Mesendoderm (in vitro differentiated cells): ENCODE results near the gene CHCHD10.

ENCODE experiments used
- DNase-seq: peaks from one replicate; pipeline ENCODE4 v3.0.0; 2013
- H2AK5ac ChIP-seq: 2 replicates; pipeline ENCODE4 v1.6.1; 2013; ENCODE audit warnings: low read length, inconsistent platforms
- H2BK120ac ChIP-seq: 2 replicates; pipeline ENCODE4 v1.6.1; 2013; ENCODE audit warnings: low read depth, mild to moderate bottlenecking, low read length, moderate library complexity, mixed read lengths
- H2BK15ac ChIP-seq: replicated peaks from 2 replicates; pipeline ENCODE4 v1.6.1; 2013; ENCODE audit warnings: low read depth, mild to moderate bottlenecking, moderate library complexity
- H2BK5ac ChIP-seq: 2 replicates; pipeline ENCODE4 v1.6.1; 2013; ENCODE audit warnings: low read length, inconsistent platforms
- H3K18ac ChIP-seq: 2 replicates; pipeline ENCODE4 v1.6.1; 2013; ENCODE audit warnings: mild to moderate bottlenecking, low read length, mixed read lengths
- H3K23ac ChIP-seq: one replicate; pipeline ENCODE4 v1.6.1; 2013; ENCODE audit warnings: low read length
- H3K27ac ChIP-seq: 2 replicates; pipeline ENCODE4 v1.5.1; 2013; ENCODE audit warnings: low read depth, mild to moderate bottlenecking, inconsistent platforms, low read length, moderate library complexity
- H3K27me3 ChIP-seq: 2 replicates; pipeline ENCODE4 v1.6.1; 2013; ENCODE audit warnings: low read length, control low read depth, mild to moderate bottlenecking, inconsistent platforms; ENCODE audit not compliant: insufficient read depth, poor library complexity
- H3K36me3 ChIP-seq: 2 replicates; pipeline ENCODE4 v1.6.1; 2013; ENCODE audit warnings: low read length, inconsistent platforms; ENCODE audit not compliant: control insufficient read depth, insufficient read depth
- H3K4ac ChIP-seq: one replicate; pipeline ENCODE4 v1.6.1; 2013; ENCODE audit warnings: low read depth, mild to moderate bottlenecking, low read length, moderate library complexity
- H3K4me1 ChIP-seq: 2 replicates; pipeline ENCODE4 v1.6.1; 2013; ENCODE audit warnings: low read depth, low read length, inconsistent platforms; ENCODE audit not compliant: control insufficient read depth
- H3K4me2 ChIP-seq: 2 replicates; pipeline ENCODE4 v1.6.1; 2013; ENCODE audit warnings: low read length
- H3K4me3 ChIP-seq: 2 replicates; pipeline ENCODE4 v1.5.1; 2013; ENCODE audit warnings: mild to moderate bottlenecking, low read length
- H3K56ac ChIP-seq: one replicate; pipeline ENCODE4 v1.6.1; 2013; ENCODE audit warnings: low read length
- H3K79me1 ChIP-seq: 2 replicates; pipeline ENCODE4 v1.6.1; 2013; ENCODE audit warnings: low read length, inconsistent platforms
- H3K79me2 ChIP-seq: 2 replicates; pipeline ENCODE4 v1.6.1; 2013; ENCODE audit warnings: mild to moderate bottlenecking, low read length; ENCODE audit not compliant: control insufficient read depth, insufficient read depth
- H3K9ac ChIP-seq: 2 replicates; pipeline ENCODE4 v1.6.1; 2013; ENCODE audit warnings: low read length, inconsistent platforms
- H4K5ac ChIP-seq: one replicate; pipeline ENCODE4 v1.6.1; 2013; ENCODE audit warnings: low read length
- H4K8ac ChIP-seq: one replicate; pipeline ENCODE4 v1.6.1; 2013; ENCODE audit warnings: low read depth, mild to moderate bottlenecking, control low read depth, low read length, moderate library complexity
- WGBS: extraction: QIAGEN DNeasy Blood & Tissue Kit; methylation state at CpG from one replicate; pipeline ENCODE4 v1.1.7; 2013; ENCODE audit warnings: low lambda C conversion rate, missing lambda C conversion rate; ENCODE audit not compliant: insufficient coverage; ENCODE audit errors: extremely low coverage; 5-methylcytosine and 5-hydroxymethylcytosine counted together

Gene CHCHD10

DNA sequence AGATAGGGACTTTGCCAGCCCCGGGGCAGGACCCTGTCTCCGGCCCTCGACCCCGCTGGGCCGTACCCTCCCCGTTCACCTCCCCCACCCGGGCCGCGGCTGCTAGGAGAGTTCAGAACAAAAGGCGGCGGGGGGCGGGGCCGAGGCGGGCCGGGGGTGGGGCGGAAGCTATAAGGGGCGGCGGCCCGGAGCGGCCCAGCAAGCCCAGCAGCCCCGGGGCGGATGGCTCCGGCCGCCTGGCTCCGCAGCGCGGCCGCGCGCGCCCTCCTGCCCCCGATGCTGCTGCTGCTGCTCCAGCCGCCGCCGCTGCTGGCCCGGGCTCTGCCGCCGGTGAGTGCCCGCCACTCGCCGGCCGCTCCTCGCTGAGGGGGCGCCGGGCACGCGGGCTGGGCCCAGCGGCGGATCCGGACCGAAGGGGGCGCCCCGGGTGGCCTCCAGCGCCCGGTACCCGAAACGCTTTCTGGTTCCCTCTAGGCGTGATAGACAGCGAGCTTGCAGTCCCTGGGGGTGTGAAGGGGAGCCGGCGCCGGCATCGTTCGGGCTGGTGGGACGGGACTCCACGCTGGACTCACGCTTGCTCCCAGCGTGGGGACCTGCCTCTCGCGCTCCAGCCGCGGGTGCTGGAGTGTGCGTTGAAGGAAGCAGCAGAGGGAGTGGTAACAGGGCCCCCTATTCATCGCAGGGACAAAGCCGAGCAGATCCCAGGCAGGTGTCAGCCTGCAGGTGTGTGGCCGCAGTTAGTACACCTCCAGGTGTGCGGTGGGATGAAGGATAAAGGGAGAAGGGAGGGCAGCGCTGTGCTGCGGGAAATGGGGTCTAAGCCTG, 5.1 kb upstream of the CHCHD10 start, which contains the start of gene MMP11:
TSS of gene MMP11 (plus strand) at position 201 of the 825 bp plus-strand sequence. CDS start at position 223, 22 bp downstream.
- peak within 1 kb of the TSS; percentile 66 for H3K18ac ChIP-seq
- no peak within 1 kb of the TSS for H4K5ac ChIP-seq
- no peak within 1 kb of the TSS for H2BK5ac ChIP-seq
- peak within 1 kb of the TSS; percentile 89 for H3K56ac ChIP-seq
- H3K23ac ChIP-seq: peak within 1 kb of the TSS; percentile 66
- H2BK120ac ChIP-seq: no peak within 1 kb of the TSS
- no peaks in the 10 kb centered on the region for H3K79me2 ChIP-seq
- H3K36me3 ChIP-seq: no peaks in the 10 kb centered on the region
- no peak within 1 kb of the TSS for H3K4ac ChIP-seq
- no CpG with 5 or more reads among the region's 79 CpGs for WGBS
- no peak within 1 kb of the TSS for H2BK15ac ChIP-seq
- H2AK5ac ChIP-seq: peak within 1 kb of the TSS; percentile 38
- DNase-seq: peak; percentile 58
- H4K8ac ChIP-seq: no peak within 1 kb of the TSS
- no peak within 1 kb of the TSS for H3K27ac ChIP-seq
- H3K79me1 ChIP-seq: no peaks in the 10 kb centered on the region
- peak within 1 kb of the TSS; percentile 56 for H3K4me2 ChIP-seq
- H3K9ac ChIP-seq: peak within 1 kb of the TSS; percentile 72
- H3K4me3 ChIP-seq: peak within 1 kb of the TSS; percentile 15
- peaks cover 3% of the 10 kb centered on the region for H3K27me3 ChIP-seq
- H3K4me1 ChIP-seq: peaks cover 3% of the 10 kb centered on the region

DNA sequence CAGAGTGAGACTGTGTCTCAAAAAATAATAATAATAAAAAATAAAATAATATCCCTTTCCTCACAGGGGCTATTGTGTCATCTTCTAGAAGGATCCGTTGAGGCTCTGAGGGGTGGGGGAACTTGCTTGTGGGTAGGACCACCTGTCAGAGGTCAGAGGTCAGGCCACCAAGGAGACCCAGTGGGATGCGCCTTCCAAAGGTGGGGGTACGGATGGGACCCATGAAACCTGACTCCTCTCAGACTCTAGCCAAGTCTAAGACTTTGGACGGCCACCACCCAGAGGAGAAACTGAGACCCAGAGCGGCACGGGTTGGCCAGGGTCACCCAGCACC, 4.5 kb upstream of the CHCHD10 start:
- Histone ChIP-seq H3K4me2 (peak overlapping the region; percentile 39), H2BK15ac (no peak overlapping the region), H3K79me1 (no peaks in the 10 kb centered on the region), H4K5ac (no peak overlapping the region), H4K8ac (no peak overlapping the region), H3K79me2 (no peaks in the 10 kb centered on the region), H2BK120ac (no peak overlapping the region), H3K4me3 (no peak overlapping the region), H3K9ac (peak overlapping the region; percentile 66), H3K36me3 (no peaks in the 10 kb centered on the region), H3K27ac (no peak overlapping the region), H3K27me3 (peaks cover 3% of the 10 kb centered on the region), H3K4ac (no peak overlapping the region), H3K23ac (no peak overlapping the region), H3K4me1 (peaks cover 3% of the 10 kb centered on the region), H3K18ac (peak overlapping the region; percentile 64), H3K56ac (peak overlapping the region; percentile 83), H2AK5ac (no peak overlapping the region), H2BK5ac (no peak overlapping the region)
- DNase-seq: no peak
- WGBS: no CpG with 5 or more reads among the region's 6 CpGs

DNA sequence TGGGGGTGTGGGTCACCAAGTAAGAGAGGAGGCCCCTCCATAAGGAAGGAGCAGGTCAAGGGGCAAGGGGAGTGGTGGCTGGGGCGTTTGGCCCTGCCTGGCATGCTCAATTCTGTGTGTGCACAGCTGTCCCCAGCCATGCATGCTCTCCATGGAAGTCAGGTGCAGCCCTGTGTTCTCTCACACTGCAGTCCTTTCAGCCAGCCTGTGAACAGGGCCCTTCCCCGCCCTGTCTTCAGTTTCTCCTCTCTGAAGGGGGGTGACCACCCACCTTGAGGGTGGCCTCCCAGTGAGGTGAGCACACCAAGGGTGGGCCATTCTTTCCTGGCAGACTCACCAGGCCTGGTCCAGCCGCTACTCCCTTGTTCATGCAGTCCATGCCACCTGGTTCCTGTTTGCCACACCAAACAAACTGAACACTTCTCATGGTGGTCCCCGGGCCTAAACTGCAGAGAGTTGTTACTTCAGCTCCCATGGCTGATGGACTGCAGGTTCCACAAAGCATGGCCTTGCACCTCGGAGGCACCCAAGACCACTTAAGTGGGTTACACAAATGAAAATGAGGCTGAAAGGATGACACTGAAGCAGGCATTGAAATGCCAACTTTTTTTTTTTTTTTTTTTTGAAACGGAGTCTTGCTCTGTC, 1.7 kb upstream of the CHCHD10 start:
- Histone ChIP-seq H3K79me1 (peaks cover 4% of the 10 kb centered on the region), H3K9ac (no peak overlapping the region), H3K4me1 (peaks cover 4% of the 10 kb centered on the region), H3K27ac (no peak overlapping the region), H3K56ac (peak overlapping the region; percentile 10), H3K23ac (no peak overlapping the region), H2BK15ac (no peak overlapping the region), H4K5ac (no peak overlapping the region), H3K36me3 (no peaks in the 10 kb centered on the region), H3K79me2 (no peaks in the 10 kb centered on the region), H4K8ac (no peak overlapping the region), H2BK5ac (no peak overlapping the region), H2AK5ac (no peak overlapping the region), H2BK120ac (no peak overlapping the region), H3K18ac (no peak overlapping the region), H3K4ac (no peak overlapping the region), H3K4me2 (no peak overlapping the region), H3K4me3 (no peak overlapping the region), H3K27me3 (peaks cover 3% of the 10 kb centered on the region)
- DNase-seq: no peak
- no CpG with 5 or more reads among the region's 6 CpGs for WGBS

DNA sequence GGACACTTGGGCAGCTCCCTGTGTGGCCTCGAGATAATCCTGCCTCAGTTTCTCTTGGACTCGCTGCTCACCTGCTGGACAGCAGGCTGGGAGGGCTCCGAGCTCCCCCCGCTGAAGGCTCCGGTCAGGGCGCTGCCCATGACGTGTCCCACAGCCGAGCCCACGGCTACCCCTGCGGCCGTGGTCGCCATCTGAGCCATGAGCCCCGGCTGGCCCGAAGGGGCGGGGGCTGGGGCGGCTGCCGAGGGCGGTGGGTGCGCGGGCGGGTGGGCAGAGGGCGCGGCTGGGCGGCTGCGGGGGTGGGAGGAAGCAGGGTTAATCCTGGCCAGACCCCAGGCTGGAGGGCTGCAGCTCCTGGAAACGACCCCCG, 484 bp downstream of the CHCHD10 start:
- H3K4ac ChIP-seq: peak overlapping the region; percentile 82
- H3K4me2 ChIP-seq: peak overlapping the region; percentile 90
- no CpG with 5 or more reads among the region's 27 CpGs for WGBS
- H3K79me1 ChIP-seq: peaks cover 4% of the 10 kb centered on the region
- no peak overlapping the region for H2BK15ac ChIP-seq
- no peak overlapping the region for H3K27ac ChIP-seq
- H2BK5ac ChIP-seq: no peak overlapping the region
- DNase-seq: no peak
- H3K4me1 ChIP-seq: peaks cover 14% of the 10 kb centered on the region
- no peak overlapping the region for H3K23ac ChIP-seq
- H2AK5ac ChIP-seq: peak overlapping the region; percentile 20
- H2BK120ac ChIP-seq: no peak overlapping the region
- no peaks in the 10 kb centered on the region for H3K27me3 ChIP-seq
- H3K18ac ChIP-seq: peak overlapping the region; percentile 71
- peak overlapping the region; percentile 83 for H3K9ac ChIP-seq
- no peak overlapping the region for H4K8ac ChIP-seq
- peak overlapping the region; percentile 80 for H3K4me3 ChIP-seq
- H3K79me2 ChIP-seq: no peaks in the 10 kb centered on the region
- H3K36me3 ChIP-seq: no peaks in the 10 kb centered on the region
- H3K56ac ChIP-seq: peak overlapping the region; percentile 94
- H4K5ac ChIP-seq: no peak overlapping the region

DNA sequence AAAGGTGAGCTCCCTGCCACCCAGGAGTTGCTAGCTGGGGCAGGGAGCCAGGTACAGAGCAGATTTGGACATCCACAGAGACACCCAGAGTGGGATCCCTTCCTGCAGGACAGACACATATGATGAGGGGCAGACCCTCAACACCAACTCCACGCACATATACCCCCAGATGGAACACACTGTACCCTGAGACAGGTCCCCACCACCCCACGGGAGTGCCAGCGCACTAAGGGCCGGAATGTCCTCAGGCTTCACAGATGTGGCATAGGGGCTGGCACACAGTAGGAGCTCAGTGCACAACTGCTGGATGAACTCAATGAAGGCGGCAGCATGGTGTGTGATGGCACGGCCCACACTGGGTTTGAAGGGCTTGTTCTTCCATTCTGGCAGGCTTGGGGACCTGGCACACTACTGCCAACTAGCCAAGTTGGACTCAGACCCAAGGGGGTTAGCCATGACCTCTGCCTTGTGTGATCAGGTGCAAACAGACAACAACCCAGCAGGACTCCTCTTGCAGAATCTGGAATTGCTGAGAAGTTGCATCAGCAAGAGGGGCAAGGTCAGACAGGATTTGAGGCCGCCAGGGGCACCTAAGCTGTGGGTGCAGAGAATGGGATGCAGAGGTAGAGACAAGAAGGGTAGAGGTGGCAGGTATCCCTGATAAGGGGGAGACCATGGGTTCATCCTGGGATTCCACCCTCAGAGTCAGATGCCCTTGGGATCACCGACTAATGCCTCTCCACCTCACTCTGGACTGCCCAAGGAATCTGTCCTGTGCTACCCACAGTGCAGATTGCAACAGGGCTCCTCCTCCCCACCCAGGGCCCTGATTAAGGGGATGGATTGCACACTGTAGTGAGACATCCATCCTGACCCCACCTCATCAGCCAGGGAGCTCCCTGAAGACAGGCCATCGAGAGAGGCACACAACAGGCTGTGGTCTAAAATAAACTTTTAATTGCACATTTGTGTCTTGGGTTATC, 2.6 kb downstream of the CHCHD10 start:
- Histone ChIP-seq H3K4me2 (no peak overlapping the region), H3K79me1 (peaks cover 4% of the 10 kb centered on the region), H2BK120ac (no peak overlapping the region), H3K79me2 (no peaks in the 10 kb centered on the region), H3K4ac (no peak overlapping the region), H3K9ac (no peak overlapping the region), H4K8ac (no peak overlapping the region), H3K56ac (peak overlapping the region; percentile 34), H2BK15ac (no peak overlapping the region), H2AK5ac (no peak overlapping the region), H3K4me3 (no peak overlapping the region), H3K4me1 (peaks cover 14% of the 10 kb centered on the region), H3K27me3 (no peaks in the 10 kb centered on the region), H3K36me3 (no peaks in the 10 kb centered on the region), H3K18ac (no peak overlapping the region), H3K23ac (no peak overlapping the region), H2BK5ac (no peak overlapping the region), H4K5ac (no peak overlapping the region), H3K27ac (no peak overlapping the region)
- DNase-seq: peak; percentile 51
- WGBS: no CpG with 5 or more reads among the region's 9 CpGs
